Ectodermal cell (in vitro differentiated cells): ENCODE measurements around the gene WDR4.
"Not testable (repeated sequence)": the region's sequence is repeated elsewhere in the genome, so short reads cannot be mapped to it uniquely, and the experiment has no call there.

Source experiments
- H3K27ac ChIP-seq: 2 replicates; pipeline ENCODE4 v1.7.0; 2013; ENCODE audit warnings: mild to moderate bottlenecking, low read depth, low read length; ENCODE audit not compliant: insufficient read depth, poor library complexity, severe bottlenecking
- H3K27me3 ChIP-seq: 2 replicates; pipeline ENCODE4 v1.7.0; 2013; ENCODE audit warnings: mild to moderate bottlenecking, low read length; ENCODE audit not compliant: insufficient read depth, control insufficient read depth, poor library complexity, severe bottlenecking
- H3K36me3 ChIP-seq: one replicate; pipeline ENCODE4 v1.7.0; 2013; ENCODE audit warnings: low read length; ENCODE audit not compliant: control insufficient read depth, insufficient read depth
- H3K4me1 ChIP-seq: one replicate; pipeline ENCODE4 v1.7.0; 2013; ENCODE audit warnings: low read length; ENCODE audit not compliant: control insufficient read depth, insufficient read depth
- H3K4me3 ChIP-seq: 2 replicates; pipeline ENCODE4 v1.7.0; 2013; ENCODE audit warnings: low read depth, low read length, control low read depth; ENCODE audit not compliant: insufficient read depth
- H3K9me3 ChIP-seq: 2 replicates; pipeline ENCODE4 v1.7.0; 2013; ENCODE audit warnings: mild to moderate bottlenecking, low read length, moderate library complexity; ENCODE audit not compliant: control insufficient read depth
- WGBS, 2 experiments: methylation state at CpG; one replicate each; pipeline ENCODE4 v1.1.7; 2013; ENCODE audit warnings: missing lambda C conversion rate in 2 of 2; 5-methylcytosine and 5-hydroxymethylcytosine counted together

Gene WDR4

GRCh38 chr21:42847726-42848125, 31.6 kb downstream of the WDR4 start:
- H3K27me3 ChIP-seq, result no peaks in the 10 kb centered on the region
- no peaks in the 10 kb centered on the region for H3K4me1 ChIP-seq
- H3K4me3 ChIP-seq, result no peak overlapping the region
- H3K9me3 ChIP-seq, result no peaks in the 10 kb centered on the region
- WGBS, 2 experiments, result 96 to 97% methylated on average over 4 of the region's 4 CpGs
- peaks cover 33% of the 10 kb centered on the region for H3K36me3 ChIP-seq
- H3K27ac ChIP-seq, result no peak overlapping the region

GRCh38 chr21:42847051-42847707, 32.2 kb downstream of the WDR4 start:
- no peaks in the 10 kb centered on the region for H3K9me3 ChIP-seq
- no peaks in the 10 kb centered on the region for H3K4me1 ChIP-seq
- no peak overlapping the region for H3K27ac ChIP-seq
- no peaks in the 10 kb centered on the region for H3K27me3 ChIP-seq
- H3K36me3 ChIP-seq, result peaks cover 30% of the 10 kb centered on the region
- WGBS, 2 experiments, result 89 to 91% methylated on average over 18 of the region's 18 CpGs
- no peak overlapping the region for H3K4me3 ChIP-seq

- Histone ChIP-seq H3K36me3 (peaks cover 23% of the 10 kb centered on the region), H3K4me3 (no peak overlapping the region), H3K4me1 (no peaks in the 10 kb centered on the region), H3K9me3 (no peaks in the 10 kb centered on the region), H3K27me3 (no peaks in the 10 kb centered on the region), H3K27ac (no peak overlapping the region)
- 92 to 93% methylated on average over 10 of the region's 10 CpGs for WGBS, 2 experiments
These were observed 33.1 kb downstream of the WDR4 start for GRCh38 chr21:42846221-42846620.

- peaks cover 30% of the 10 kb centered on the region for H3K36me3 ChIP-seq
- H3K4me1 ChIP-seq, result no peaks in the 10 kb centered on the region
- WGBS, 2 experiments, result 94% methylated on average over 21 of the region's 21 CpGs
- H3K9me3 ChIP-seq, result no peaks in the 10 kb centered on the region
- no peak overlapping the region for H3K4me3 ChIP-seq
- no peak overlapping the region for H3K27ac ChIP-seq
- no peaks in the 10 kb centered on the region for H3K27me3 ChIP-seq
These were observed 33.9 kb downstream of the WDR4 start for GRCh38 chr21:42845296-42845965.

- H3K4me3 ChIP-seq, result no peak overlapping the region
- no peaks in the 10 kb centered on the region for H3K4me1 ChIP-seq
- no peak overlapping the region for H3K27ac ChIP-seq
- H3K36me3 ChIP-seq, result peaks cover 27% of the 10 kb centered on the region
- no peaks in the 10 kb centered on the region for H3K27me3 ChIP-seq
- WGBS, 2 experiments, result 90 to 91% methylated on average over 22 of the region's 22 CpGs
- H3K9me3 ChIP-seq, result no peaks in the 10 kb centered on the region
These were observed 34.8 kb downstream of the WDR4 start for GRCh38 chr21:42844411-42845113.

- Histone ChIP-seq H3K9me3 (no peaks in the 10 kb centered on the region), H3K36me3 (peaks cover 22% of the 10 kb centered on the region), H3K27me3 (no peaks in the 10 kb centered on the region), H3K4me1 (no peaks in the 10 kb centered on the region), H3K27ac (no peak overlapping the region), H3K4me3 (no peak overlapping the region)
- WGBS, 2 experiments, result 91 to 92% methylated on average over 14 of the region's 14 CpGs
These were observed 36.3 kb downstream of the WDR4 start for GRCh38 chr21:42843056-42843455.

GRCh38 chr21:42841916-42842655, 37.3 kb downstream of the WDR4 start:
- H3K4me1 ChIP-seq, H3K4me3 ChIP-seq, H3K27ac ChIP-seq, H3K27me3 ChIP-seq, H3K9me3 ChIP-seq: not testable (repeated sequence)
- H3K36me3 ChIP-seq, result peaks cover 22% of the 10 kb centered on the region
- WGBS, 2 experiments, result 94 to 96% methylated on average over 15 of the region's 22 CpGs

- no peaks in the 10 kb centered on the region for H3K27me3 ChIP-seq
- 96 to 97% methylated on average over 21 of the region's 21 CpGs for WGBS, 2 experiments
- H3K27ac ChIP-seq, result no peak overlapping the region
- H3K36me3 ChIP-seq, result peaks cover 20% of the 10 kb centered on the region
- H3K4me1 ChIP-seq, result no peaks in the 10 kb centered on the region
- no peak overlapping the region for H3K4me3 ChIP-seq
- H3K9me3 ChIP-seq, result no peaks in the 10 kb centered on the region
These were observed 38.0 kb downstream of the WDR4 start for GRCh38 chr21:42841156-42841915.

- no peaks in the 10 kb centered on the region for H3K27me3 ChIP-seq
- WGBS, 2 experiments, result 95% methylated on average over 14 of the region's 14 CpGs
- peaks cover 18% of the 10 kb centered on the region for H3K36me3 ChIP-seq
- H3K4me3 ChIP-seq, result no peak overlapping the region
- no peaks in the 10 kb centered on the region for H3K4me1 ChIP-seq
- H3K9me3 ChIP-seq, result no peaks in the 10 kb centered on the region
- H3K27ac ChIP-seq, result no peak overlapping the region
These were observed 38.8 kb downstream of the WDR4 start for GRCh38 chr21:42840411-42841155.
